HAP-1 (cell line): ENCODE data around the gene SGCA.

Source experiments
- DNase-seq, 2 experiments: peaks; one replicate each; pipeline ENCODE4 v3.0.0-alpha.2; 2016 to 2020; ENCODE audit warnings: low spot score in 2 of 2
- H3K27me3 ChIP-seq: fragments of 250-450 bp; sonication (Bioruptor Pico); 2 replicates; pipeline ENCODE4 v1.5.1; 2020; ENCODE audit warnings: low read depth, mild to moderate bottlenecking, moderate library complexity
- H3K36me3 ChIP-seq: fragments of 250-450 bp; sonication (Bioruptor Pico); replicated peaks from 2 replicates; pipeline ENCODE4 v1.5.1; 2020; ENCODE audit warnings: mild to moderate bottlenecking
- H3K4me1 ChIP-seq: fragments of 250-450 bp; sonication (Bioruptor Pico); 2 replicates; pipeline ENCODE4 v1.5.1; 2020; ENCODE audit warnings: mild to moderate bottlenecking
- H3K4me3 ChIP-seq: fragments of 250-450 bp; sonication (Bioruptor Pico); 2 replicates; pipeline ENCODE4 v1.5.1; 2020; ENCODE audit warnings: mild to moderate bottlenecking, moderate library complexity
- H3K9me3 ChIP-seq: fragments of 250-450 bp; sonication (Bioruptor Pico); 2 replicates; pipeline ENCODE4 v1.5.1; 2020; ENCODE audit warnings: mild to moderate bottlenecking, moderate library complexity
- in situ Hi-C: fragments of 300-500 bp; cut with MboI; formaldehyde crosslinking; loops from 3 replicates; pipeline ENCODE4 v1.14.3; 2020; ENCODE audit warnings: low sequenced_read_pairs, inconsistent platforms, mixed read lengths

Gene SGCA

GRCh38 chr17:50139950-50140885 is 25.6 kb upstream of the SGCA start:
- Histone ChIP-seq H3K9me3 (peaks cover 3% of the 10 kb centered on the region), H3K27me3 (no peaks in the 10 kb centered on the region), H3K4me1 (no peaks in the 10 kb centered on the region), H3K4me3 (no peak overlapping the region), H3K36me3 (peaks cover 94% of the 10 kb centered on the region)
- DNase-seq: peak; percentile 63 to 88
- in situ Hi-C loops: no loop called here

GRCh38 chr17:50141026-50141744 is 24.6 kb upstream of the SGCA start:
- peaks cover 3% of the 10 kb centered on the region for H3K9me3 ChIP-seq
- DNase-seq: no peak
- H3K27me3 ChIP-seq: no peaks in the 10 kb centered on the region
- in situ Hi-C loops: no loop called here
- H3K4me3 ChIP-seq: no peak overlapping the region
- peaks cover 89% of the 10 kb centered on the region for H3K36me3 ChIP-seq
- no peaks in the 10 kb centered on the region for H3K4me1 ChIP-seq

- Histone ChIP-seq H3K4me3 (no peak overlapping the region), H3K27me3 (no peaks in the 10 kb centered on the region), H3K36me3 (peaks cover 83% of the 10 kb centered on the region), H3K4me1 (no peaks in the 10 kb centered on the region), H3K9me3 (peaks cover 3% of the 10 kb centered on the region)
- DNase-seq: no peak
- in situ Hi-C loops: no loop called here
Observed at GRCh38 chr17:50141745-50142110, 24.1 kb upstream of the SGCA start.

- H3K4me1 ChIP-seq: no peaks in the 10 kb centered on the region
- peaks cover 64% of the 10 kb centered on the region for H3K36me3 ChIP-seq
- DNase-seq: no peak
- peaks cover 3% of the 10 kb centered on the region for H3K9me3 ChIP-seq
- in situ Hi-C loops: no loop called here
- no peak overlapping the region for H3K4me3 ChIP-seq
- H3K27me3 ChIP-seq: no peaks in the 10 kb centered on the region
Observed at GRCh38 chr17:50143461-50144176, 22.2 kb upstream of the SGCA start.

GRCh38 chr17:50144355-50144754 is 21.4 kb upstream of the SGCA start:
- H3K36me3 ChIP-seq: peaks cover 57% of the 10 kb centered on the region
- in situ Hi-C loops: no loop called here
- H3K27me3 ChIP-seq: no peaks in the 10 kb centered on the region
- peaks cover 3% of the 10 kb centered on the region for H3K9me3 ChIP-seq
- no peak for DNase-seq
- H3K4me1 ChIP-seq: no peaks in the 10 kb centered on the region
- H3K4me3 ChIP-seq: no peak overlapping the region

- H3K4me1 ChIP-seq: no peaks in the 10 kb centered on the region
- no peaks in the 10 kb centered on the region for H3K27me3 ChIP-seq
- in situ Hi-C loops: no loop called here
- no peak overlapping the region for H3K4me3 ChIP-seq
- peaks cover 51% of the 10 kb centered on the region for H3K36me3 ChIP-seq
- DNase-seq: no peak
- H3K9me3 ChIP-seq: peaks cover 3% of the 10 kb centered on the region
Observed at GRCh38 chr17:50144845-50145531, 20.8 kb upstream of the SGCA start.

- Histone ChIP-seq H3K36me3 (peaks cover 44% of the 10 kb centered on the region), H3K27me3 (no peaks in the 10 kb centered on the region), H3K9me3 (no peaks in the 10 kb centered on the region), H3K4me3 (no peak overlapping the region), H3K4me1 (no peaks in the 10 kb centered on the region)
- DNase-seq: no peak
- in situ Hi-C loops: no loop called here
Observed at GRCh38 chr17:50145532-50146229, 20.1 kb upstream of the SGCA start.

- H3K36me3 ChIP-seq: peaks cover 38% of the 10 kb centered on the region
- no peaks in the 10 kb centered on the region for H3K9me3 ChIP-seq
- H3K27me3 ChIP-seq: no peaks in the 10 kb centered on the region
- H3K4me3 ChIP-seq: no peak overlapping the region
- in situ Hi-C loops: no loop called here
- peaks cover 3% of the 10 kb centered on the region for H3K4me1 ChIP-seq
- DNase-seq: no peak
Observed at GRCh38 chr17:50146230-50146926, 19.4 kb upstream of the SGCA start.

GRCh38 chr17:50146927-50147665 is 18.7 kb upstream of the SGCA start:
- in situ Hi-C loops: no loop called here
- H3K4me3 ChIP-seq: peak overlapping the region; percentile 59

GRCh38 chr17:50147841-50148225 is 18.0 kb upstream of the SGCA start:
- Histone ChIP-seq H3K36me3 (peaks cover 25% of the 10 kb centered on the region), H3K4me1 (peaks cover 12% of the 10 kb centered on the region), H3K4me3 (peak overlapping the region; percentile 59), H3K27me3 (no peaks in the 10 kb centered on the region), H3K9me3 (no peaks in the 10 kb centered on the region)
- in situ Hi-C loops: no loop called here
- DNase-seq: peak in 1 of 2 experiments; percentile 46

More at GRCh38 chr17:50146927-50147665, 18.7 kb upstream of the SGCA start:
- Histone ChIP-seq H3K4me1 (peaks cover 5% of the 10 kb centered on the region), H3K9me3 (no peaks in the 10 kb centered on the region), H3K36me3 (peaks cover 32% of the 10 kb centered on the region), H3K27me3 (no peaks in the 10 kb centered on the region)
- DNase-seq: no peak

GRCh38 chr17:50148226-50149090 is 17.3 kb upstream of the SGCA start:
- peak in 1 of 2 experiments; percentile 56 for DNase-seq
- Histone ChIP-seq H3K4me3 (peak overlapping the region; percentile 59), H3K4me1 (peaks cover 12% of the 10 kb centered on the region), H3K27me3 (no peaks in the 10 kb centered on the region), H3K36me3 (peaks cover 19% of the 10 kb centered on the region), H3K9me3 (no peaks in the 10 kb centered on the region)
- in situ Hi-C loops: no loop called here
